ENCODE results near the gene SLC26A5. TPM values are rescaled to one million over a fixed set of nuclear protein-coding genes. Genes with fewer than 3 reads are reported as not detected.

SLC26A5 gene
- total RNA-seq, 4 donors from 2014 or later: 0.42 to 5.3 (median 0.90) TPM

GRCh38 chr7:103349805-103350204 lies 96.2 kb downstream of the SLC26A5 start:
- no peak for DNase-seq (ENCODE audit: low spot score in 2 of 2)
- H3K4me1 ChIP-seq: peaks cover 45% of the 10 kb centered on the region
- peaks cover 19% of the 10 kb centered on the region for H3K36me3 ChIP-seq
- WGBS: 57% methylated on average over 1 of the region's 1 CpG
- no peak overlapping the region for H3K27ac ChIP-seq
- no peaks in the 10 kb centered on the region for H3K27me3 ChIP-seq
- no peak for TF ChIP-seq POLR2AphosphoS5 (IDR thresholded peaks at IDR 0.05)
- TF ChIP-seq EP300 (IDR thresholded peaks at IDR 0.05): no peak
- TF ChIP-seq CTCF (IDR thresholded peaks at IDR 0.05): no peak
- TF ChIP-seq POLR2A (IDR thresholded peaks at IDR 0.05): no peak
- no peak overlapping the region for H3K4me3 ChIP-seq
- no peaks in the 10 kb centered on the region for H3K9me3 ChIP-seq

GRCh38 chr7:103348959-103349358 lies 97.0 kb downstream of the SLC26A5 start:
- H3K4me3 ChIP-seq: peak overlapping the region; percentile 93
- TF ChIP-seq POLR2A (IDR thresholded peaks at IDR 0.05) (no peak), CTCF (IDR thresholded peaks at IDR 0.05) (no peak), POLR2AphosphoS5 (IDR thresholded peaks at IDR 0.05) (no peak), EP300 (IDR thresholded peaks at IDR 0.05) (no peak)
- H3K27me3 ChIP-seq: no peaks in the 10 kb centered on the region
- H3K4me1 ChIP-seq: peaks cover 46% of the 10 kb centered on the region
- no peak for DNase-seq (ENCODE audit: low spot score in 2 of 2)
- WGBS: 25% methylated on average over 2 of the region's 2 CpGs
- peaks cover 13% of the 10 kb centered on the region for H3K36me3 ChIP-seq
- no peak overlapping the region for H3K27ac ChIP-seq
- H3K9me3 ChIP-seq: no peaks in the 10 kb centered on the region

DNA sequence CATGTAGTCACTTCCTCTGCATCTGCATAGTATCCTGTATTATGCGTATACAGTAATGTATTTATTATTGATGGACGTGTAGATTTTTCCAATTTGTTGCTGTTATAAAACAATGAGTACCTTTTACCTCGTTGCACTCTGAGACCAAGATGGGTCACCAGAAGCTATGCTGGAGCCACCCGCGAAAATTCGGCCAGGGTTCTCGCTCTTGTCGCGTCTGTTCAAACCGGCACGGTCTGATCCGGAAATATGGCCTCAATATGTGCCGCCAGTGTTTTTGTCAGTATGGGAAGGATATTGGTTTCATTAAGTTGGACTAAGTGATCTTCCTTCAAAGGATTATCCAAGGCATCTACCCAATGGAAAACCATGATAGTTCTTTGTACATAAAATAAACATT lies 97.6 kb downstream of the SLC26A5 start:
- DNase-seq (ENCODE audit: low spot score in 2 of 2): no peak
- H3K27ac ChIP-seq: peak overlapping the region; percentile 96
- peaks cover 12% of the 10 kb centered on the region for H3K36me3 ChIP-seq
- H3K27me3 ChIP-seq: no peaks in the 10 kb centered on the region
- TF ChIP-seq POLR2AphosphoS5 (IDR thresholded peaks at IDR 0.05): no peak
- no peak for TF ChIP-seq CTCF (IDR thresholded peaks at IDR 0.05)
- TF ChIP-seq POLR2A (IDR thresholded peaks at IDR 0.05): no peak
- no peak for TF ChIP-seq EP300 (IDR thresholded peaks at IDR 0.05)
- WGBS: 13% methylated on average over 13 of the region's 13 CpGs
- peaks cover 50% of the 10 kb centered on the region for H3K4me1 ChIP-seq
- H3K9me3 ChIP-seq: no peaks in the 10 kb centered on the region
- H3K4me3 ChIP-seq: peak overlapping the region; percentile 93

- Histone ChIP-seq H3K4me3 (peak within 1 kb of the TSS; percentile 93), H3K4me1 (peaks cover 57% of the 10 kb centered on the region), H3K36me3 (peaks cover 4% of the 10 kb centered on the region), H3K9me3 (no peaks in the 10 kb centered on the region), H3K27me3 (no peaks in the 10 kb centered on the region), H3K27ac (peak within 1 kb of the TSS; percentile 96)
- WGBS: under 1% methylated on average over 25 of the region's 25 CpGs
- peak in 1 of 2 donors; percentile 89 for DNase-seq (ENCODE audit: low spot score in 2 of 2)
- TF ChIP-seq POLR2AphosphoS5 (IDR thresholded peaks at IDR 0.05) (peak in 2 of 3 donors; percentile 56 to 89), EP300 (IDR thresholded peaks at IDR 0.05) (no peak), POLR2A (IDR thresholded peaks at IDR 0.05) (peak in 1 of 2 donors; percentile 32)
Observed at GRCh38 chr7:103347507-103348267, 98.3 kb downstream of the SLC26A5 start, which contains the start of gene PSMC2. TSS of gene PSMC2 (plus strand) at chr7:103347643. CDS start at chr7:103347712, 69 bp downstream.

DNA sequence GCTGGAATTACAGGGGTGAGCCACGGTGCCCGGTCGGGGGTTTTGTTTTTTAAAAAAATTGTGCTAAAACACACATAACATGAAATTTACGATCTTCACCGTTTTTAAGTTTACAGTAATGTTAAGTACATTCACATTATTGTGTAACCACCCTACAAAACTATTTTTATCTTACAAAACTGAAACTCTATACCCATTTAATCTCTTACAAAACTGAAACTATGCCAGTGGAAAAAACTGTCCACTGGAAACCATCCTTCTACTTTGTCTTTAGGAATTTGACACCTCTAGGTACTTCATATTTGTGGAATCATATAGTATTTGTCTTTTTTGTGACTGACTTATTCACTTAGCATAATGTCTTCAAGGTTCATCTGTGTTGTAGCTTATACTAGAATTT lies 99.6 kb downstream of the SLC26A5 start:
- WGBS: 88% methylated on average over 5 of the region's 5 CpGs
- DNase-seq (ENCODE audit: low spot score in 2 of 2): no peak
- no peak overlapping the region for H3K27ac ChIP-seq
- H3K36me3 ChIP-seq: peaks cover 3% of the 10 kb centered on the region
- TF ChIP-seq POLR2AphosphoS5 (IDR thresholded peaks at IDR 0.05) (no peak), POLR2A (IDR thresholded peaks at IDR 0.05) (no peak), CTCF (IDR thresholded peaks at IDR 0.05) (no peak), EP300 (IDR thresholded peaks at IDR 0.05) (no peak)
- H3K27me3 ChIP-seq: no peaks in the 10 kb centered on the region
- H3K9me3 ChIP-seq: no peaks in the 10 kb centered on the region
- peaks cover 60% of the 10 kb centered on the region for H3K4me1 ChIP-seq
- H3K4me3 ChIP-seq: no peak overlapping the region
